Keratinocyte (primary cell): ENCODE data around the gene ARHGAP8.

ENCODE experiments used
- EZH2 ChIP-seq: IDR thresholded peaks from one replicate; pipeline ENCODE4 v1.6.1; 2012; ENCODE audit warnings: inconsistent platforms, mild to moderate bottlenecking, low read length, moderate library complexity
- TF ChIP-seq, protein P1 (sequence below), 3 experiments: IDR thresholded peaks in 1 of 3; conservative IDR thresholded peaks in 1 of 3; optimal IDR thresholded peaks in 1 of 3; 2 replicates in 2 of 3; 3 replicates in 1 of 3; pipeline versions ENCODE3 to v1.5.1; 2011; ENCODE audit warnings: low read length in 3 of 3, mild to moderate bottlenecking in 3 of 3, moderate library complexity in 2 of 3, control low read depth in 1 of 3, inconsistent platforms in 1 of 3; ENCODE audit not compliant: insufficient read depth in 2 of 3; ENCODE audit errors: extremely low read depth in 1 of 3

DNA sequence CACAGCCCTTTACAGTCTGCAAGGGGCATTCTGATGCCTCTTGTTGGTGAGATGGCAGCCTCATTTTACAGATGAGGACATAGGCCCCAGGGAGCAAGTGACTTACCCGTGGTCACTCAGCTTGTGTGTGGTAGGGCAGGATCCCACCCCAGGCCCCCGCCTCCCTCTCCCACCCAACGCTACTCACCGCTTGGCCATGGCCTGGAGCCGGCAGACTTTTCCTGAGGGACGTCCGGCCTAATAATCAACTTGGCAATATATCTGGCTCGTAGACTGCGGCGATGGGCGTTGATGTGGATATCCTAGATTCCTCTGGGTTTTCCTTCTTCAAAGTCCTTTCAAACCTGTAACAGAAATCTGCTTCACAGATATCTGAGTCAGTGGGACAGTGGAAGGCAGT lies 57.1 kb downstream of the ARHGAP8 start:
- TF ChIP-seq, protein P1, sequence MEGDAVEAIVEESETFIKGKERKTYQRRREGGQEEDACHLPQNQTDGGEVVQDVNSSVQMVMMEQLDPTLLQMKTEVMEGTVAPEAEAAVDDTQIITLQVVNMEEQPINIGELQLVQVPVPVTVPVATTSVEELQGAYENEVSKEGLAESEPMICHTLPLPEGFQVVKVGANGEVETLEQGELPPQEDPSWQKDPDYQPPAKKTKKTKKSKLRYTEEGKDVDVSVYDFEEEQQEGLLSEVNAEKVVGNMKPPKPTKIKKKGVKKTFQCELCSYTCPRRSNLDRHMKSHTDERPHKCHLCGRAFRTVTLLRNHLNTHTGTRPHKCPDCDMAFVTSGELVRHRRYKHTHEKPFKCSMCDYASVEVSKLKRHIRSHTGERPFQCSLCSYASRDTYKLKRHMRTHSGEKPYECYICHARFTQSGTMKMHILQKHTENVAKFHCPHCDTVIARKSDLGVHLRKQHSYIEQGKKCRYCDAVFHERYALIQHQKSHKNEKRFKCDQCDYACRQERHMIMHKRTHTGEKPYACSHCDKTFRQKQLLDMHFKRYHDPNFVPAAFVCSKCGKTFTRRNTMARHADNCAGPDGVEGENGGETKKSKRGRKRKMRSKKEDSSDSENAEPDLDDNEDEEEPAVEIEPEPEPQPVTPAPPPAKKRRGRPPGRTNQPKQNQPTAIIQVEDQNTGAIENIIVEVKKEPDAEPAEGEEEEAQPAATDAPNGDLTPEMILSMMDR (optimal IDR thresholded peaks at IDR 0.05 in 1 of 3, IDR thresholded peaks at IDR 0.05 in 1 of 3, conservative IDR thresholded peaks at IDR 0.05 in 1 of 3; ENCODE audit: extremely low read depth in 1 of 3, insufficient read depth in 2 of 3, low read length in 3 of 3) = no peak
- TF ChIP-seq EZH2 = no peak
